ENCODE measurements around the gene YWHAE.
"Not testable (repeated sequence)": the region's sequence is repeated elsewhere in the genome, so short reads cannot be mapped to it uniquely, and the experiment has no call there.

Gene YWHAE

GRCh38 chr17:1373707-1374237 lies 26.2 kb downstream of the YWHAE start:
- DNase-seq = no peak

- no peak for DNase-seq
Measured at GRCh38 chr17:1372618-1373017, 27.4 kb downstream of the YWHAE start.

GRCh38 chr17:1371893-1372590 lies 28.0 kb downstream of the YWHAE start:
- DNase-seq = no peak

- no peak for DNase-seq
Measured at GRCh38 chr17:1368588-1368987, 31.4 kb downstream of the YWHAE start.

- DNase-seq = no peak
Measured at GRCh38 chr17:1367351-1367745, 32.7 kb downstream of the YWHAE start.

GRCh38 chr17:1366234-1366633 lies 33.8 kb downstream of the YWHAE start:
- DNase-seq = no peak

GRCh38 chr17:1365445-1366039 lies 34.5 kb downstream of the YWHAE start:
- DNase-seq = peak; percentile 85

- no peak for DNase-seq
Measured at GRCh38 chr17:1362964-1363363, 37.1 kb downstream of the YWHAE start.

- peak; percentile 40 for DNase-seq
Measured at GRCh38 chr17:1362065-1362848, 37.8 kb downstream of the YWHAE start.

GRCh38 chr17:1360975-1361374 lies 39.0 kb downstream of the YWHAE start:
- peak; percentile 43 for DNase-seq

- DNase-seq = peak; percentile 31
Measured at GRCh38 chr17:1360315-1360714, 39.7 kb downstream of the YWHAE start.

- no peak for DNase-seq
Measured at GRCh38 chr17:1354030-1354429, 46.0 kb downstream of the YWHAE start.

GRCh38 chr17:1352530-1352929 lies 47.5 kb downstream of the YWHAE start:
- not testable (repeated sequence) for DNase-seq

- DNase-seq = no peak
Measured at GRCh38 chr17:1351971-1352370, 48.1 kb downstream of the YWHAE start.

- DNase-seq = no peak
Measured at GRCh38 chr17:1351275-1351674, 48.7 kb downstream of the YWHAE start.

- DNase-seq = peak; percentile 34
Measured at GRCh38 chr17:1347589-1348323, 52.3 kb downstream of the YWHAE start.

GRCh38 chr17:1344521-1344920 lies 55.5 kb downstream of the YWHAE start:
- DNase-seq = no peak

GRCh38 chr17:1343554-1343953 lies 56.5 kb downstream of the YWHAE start:
- no peak for DNase-seq

GRCh38 chr17:1340371-1340770 lies 59.7 kb downstream of the YWHAE start:
- DNase-seq = no peak

- no peak for DNase-seq
Measured at GRCh38 chr17:1331708-1332107, 68.3 kb downstream of the YWHAE start.

- no peak for DNase-seq
Measured at GRCh38 chr17:1329745-1330343, 70.2 kb downstream of the YWHAE start.

GRCh38 chr17:1328437-1328836 lies 71.6 kb downstream of the YWHAE start:
- DNase-seq = no peak

GRCh38 chr17:1325766-1326165 lies 74.3 kb downstream of the YWHAE start:
- no peak for DNase-seq

Measured in CD4-positive, alpha-beta T cell treated with Interleukin-10 for 1 hour (primary cell).